ENCODE results near the gene STIL. TPM values are rescaled to one million over a fixed set of nuclear protein-coding genes. Genes with fewer than 3 reads are reported as not detected.

Gene STIL
- total and polyA plus RNA-seq, 2 of the 13 experiments (the other 11 are each of a cell fraction or from before 2014, with no cell fraction given): 13.7 to 18.6 TPM

DNA sequence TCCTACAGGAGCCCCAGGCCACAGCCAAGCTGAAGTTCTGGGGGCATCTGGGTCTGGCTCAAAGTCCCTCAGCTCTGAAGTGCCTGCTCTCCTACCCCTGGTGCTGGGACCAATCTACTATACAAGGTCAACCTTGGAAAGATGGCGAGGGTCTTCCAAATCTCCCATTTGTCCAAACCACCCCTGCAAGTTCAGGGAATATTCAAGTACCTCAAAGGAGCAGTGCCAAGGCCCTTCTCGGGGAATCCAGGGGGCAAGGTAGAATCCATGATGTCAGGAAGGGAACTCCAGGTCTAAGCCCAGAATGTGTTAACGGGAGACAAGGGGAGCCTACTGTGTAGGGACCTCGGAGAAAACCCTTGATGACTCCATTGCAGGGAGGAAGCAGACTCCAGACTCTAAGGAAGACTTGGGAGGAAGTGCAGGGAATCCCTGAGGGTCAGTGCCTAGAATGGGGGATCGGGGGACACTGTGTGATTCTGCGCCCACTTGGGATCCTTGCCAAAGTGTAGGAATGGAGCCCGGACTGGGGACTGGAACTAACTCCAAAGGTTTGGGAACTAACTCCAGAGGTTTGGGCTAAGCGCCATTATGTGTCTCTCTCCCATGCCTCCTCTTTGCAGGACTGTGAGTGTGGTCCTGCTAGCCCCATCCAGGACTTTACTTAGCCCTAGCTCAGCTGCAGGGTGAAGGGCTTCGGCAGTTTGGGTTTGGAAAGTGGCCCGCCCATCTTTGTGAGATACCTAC lies 90.6 kb downstream of the STIL start:
- DNase-seq (ENCODE audit: low spot score) (no peak), FAIRE-seq (no peak), ATAC-seq (no peak)
- Histone ChIP-seq H3K9ac (ENCODE audit: insufficient read depth, low read depth, low read length) (no peak overlapping the region), H3K9me3 (ENCODE audit: low read length) (no peaks in the 10 kb centered on the region), H3K4me1 (ENCODE audit: insufficient read depth, low read length) (peaks cover 24% of the 10 kb centered on the region), H3K36me3 (replicated peaks in 1 of 2; ENCODE audit: control insufficient read depth in 1 of 2, insufficient read depth in 2 of 2, low read length in 2 of 2) (no peaks in the 10 kb centered on the region), H3K4me3 (replicated peaks in 1 of 3; ENCODE audit: insufficient read depth in 1 of 3, low read depth in 2 of 3, low read length in 3 of 3) (no peak overlapping the region), H4K20me1 (ENCODE audit: insufficient read depth, low read length) (no peaks in the 10 kb centered on the region), H3K27me3 (ENCODE audit: control insufficient read depth in 1 of 2, insufficient read depth in 2 of 2, low read length in 2 of 2) (peaks cover 14 to 80% of the 10 kb centered on the region in 2 experiments), H3K4me2 (ENCODE audit: low read depth, low read length) (no peak overlapping the region), H3K27ac (ENCODE audit: extremely low read length, insufficient read depth, low read length) (no peak overlapping the region), H3K79me2 (ENCODE audit: insufficient read depth, low read length) (no peaks in the 10 kb centered on the region), H2AFZ (ENCODE audit: low read length) (no peak overlapping the region)
- TF ChIP-seq BRD4 (CRISPR knock-in tag; IDR thresholded peaks at IDR 0.05) (no peak), TEF (CRISPR knock-in tag; IDR thresholded peaks at IDR 0.05) (no peak), NFKBIZ (CRISPR knock-in tag; IDR thresholded peaks at IDR 0.05) (no peak), ZNF180 (CRISPR knock-in tag; IDR thresholded peaks at IDR 0.05; ENCODE audit: borderline replicate concordance, low read depth) (no peak), ZNF775 (CRISPR knock-in tag; IDR thresholded peaks at IDR 0.05; ENCODE audit: borderline replicate concordance) (no peak), NFYB (CRISPR knock-in tag; IDR thresholded peaks at IDR 0.05) (no peak), RXRA (CRISPR knock-in tag; IDR thresholded peaks at IDR 0.05) (no peak), GPBP1L1 (CRISPR knock-in tag; IDR thresholded peaks at IDR 0.05) (no peak), HDAC2 (CRISPR knock-in tag; IDR thresholded peaks at IDR 0.05) (no peak), THAP8 (CRISPR knock-in tag; IDR thresholded peaks at IDR 0.05; ENCODE audit: borderline replicate concordance) (no peak)
- TF ChIP-seq, protein P1, sequence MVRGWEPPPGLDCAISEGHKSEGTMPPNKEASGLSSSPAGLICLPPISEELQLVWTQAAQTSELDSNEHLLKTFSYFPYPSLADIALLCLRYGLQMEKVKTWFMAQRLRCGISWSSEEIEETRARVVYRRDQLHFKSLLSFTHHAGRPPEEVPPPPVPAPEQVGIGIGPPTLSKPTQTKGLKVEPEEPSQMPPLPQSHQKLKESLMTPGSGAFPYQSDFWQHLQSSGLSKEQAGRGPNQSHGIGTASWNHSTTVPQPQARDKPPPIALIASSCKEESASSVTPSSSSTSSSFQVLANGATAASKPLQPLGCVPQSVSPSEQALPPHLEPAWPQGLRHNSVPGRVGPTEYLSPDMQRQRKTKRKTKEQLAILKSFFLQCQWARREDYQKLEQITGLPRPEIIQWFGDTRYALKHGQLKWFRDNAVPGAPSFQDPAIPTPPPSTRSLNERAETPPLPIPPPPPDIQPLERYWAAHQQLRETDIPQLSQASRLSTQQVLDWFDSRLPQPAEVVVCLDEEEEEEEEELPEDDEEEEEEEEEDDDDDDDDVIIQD (CRISPR knock-in tag; IDR thresholded peaks at IDR 0.05; ENCODE audit: low read depth): no peak
- ChIA-PET CTCF (ENCODE audit: low intra/inter-chr PET ratio, low total read pairs) (no interaction called here), POLR2A (no interaction called here)
- in situ Hi-C loops (cut with HindIII; ENCODE audit: extremely low pct_ligation_motif_present, low pct_unique_long_range_greater_than_20kb) (no loop called here), intact Hi-C loops (cut with micrococcal nuclease; ENCODE audit: unreplicated experiment) (loop anchor here (5.0 kb wide), 1 partner anchor 264 kb away; no protein-coding TSS in a partner anchor)
- BruUV-seq (replicated peaks): no TSS peak
- 35% methylated on average over 9 of the region's 10 CpGs for WGBS (ENCODE audit: low lambda C conversion rate)

All from HepG2 (cell line).